HK-2 (cell line): ENCODE data around the gene STARD3.

Experiments used
- DNase-seq: peaks from one replicate; pipeline ENCODE4 v3.0.0-alpha.2; 2018; ENCODE audit not compliant: unreplicated experiment

STARD3 gene

GRCh38 chr17:39672522-39673334 lies 35.8 kb downstream of the STARD3 start:
- no peak for DNase-seq

GRCh38 chr17:39673335-39674081 lies 36.6 kb downstream of the STARD3 start:
- no peak for DNase-seq

- DNase-seq, result no peak
Observed at GRCh38 chr17:39674179-39674578, 37.2 kb downstream of the STARD3 start.

GRCh38 chr17:39674702-39675389 lies 37.9 kb downstream of the STARD3 start:
- DNase-seq, result peak; percentile 33

- no peak for DNase-seq
Observed at GRCh38 chr17:39675390-39676082, 38.6 kb downstream of the STARD3 start.

- DNase-seq, result peak; percentile 61
Observed at GRCh38 chr17:39676198-39676819, 39.4 kb downstream of the STARD3 start.

- DNase-seq, result no peak
Observed at GRCh38 chr17:39677072-39677471, 40.1 kb downstream of the STARD3 start.

GRCh38 chr17:39677542-39678339 lies 40.8 kb downstream of the STARD3 start:
- DNase-seq, result no peak

GRCh38 chr17:39678340-39679116 lies 41.6 kb downstream of the STARD3 start:
- no peak for DNase-seq

- no peak for DNase-seq
Observed at GRCh38 chr17:39679521-39680192, 42.7 kb downstream of the STARD3 start.

- no peak for DNase-seq
Observed at GRCh38 chr17:39683295-39683939, 46.5 kb downstream of the STARD3 start.

- no peak for DNase-seq
Observed at GRCh38 chr17:39684369-39685192, 47.6 kb downstream of the STARD3 start.

GRCh38 chr17:39687101-39687545 lies 50.2 kb downstream of the STARD3 start:
- no peak for DNase-seq

- DNase-seq, result peak; percentile 89
Observed at GRCh38 chr17:39687546-39688474, 50.9 kb downstream of the STARD3 start, which contains the start of gene PGAP3. TSS of gene PGAP3 (minus strand) at chr17:39688057. CDS start at chr17:39688014, 43 bp downstream.

- no peak for DNase-seq
Observed at GRCh38 chr17:39688475-39688835, 51.5 kb downstream of the STARD3 start.

- DNase-seq, result no peak
Observed at GRCh38 chr17:39688945-39689344, 52.0 kb downstream of the STARD3 start.

- DNase-seq, result no peak
Observed at GRCh38 chr17:39694593-39694992, 57.6 kb downstream of the STARD3 start.
